Measurements from ENCODE around the gene ODF2. TPM values are rescaled to one million over a fixed set of nuclear protein-coding genes. Genes with fewer than 3 reads are reported as not detected.

The ODF2 gene
- total and polyA plus RNA-seq, 2 of the 13 experiments (the other 11 are each of a cell fraction or from before 2014, with no cell fraction given), result 9.8 to 31.3 TPM

GRCh38 chr9:128412120-128412790, 43.6 kb upstream of the ODF2 start (continued):
- TF ChIP-seq ARID4A (CRISPR knock-in tag; IDR thresholded peaks at IDR 0.05; ENCODE audit: borderline replicate concordance), result peak; percentile 19; the same call in 1 of the 2 replicates
- no peak for TF ChIP-seq ARID3A (IDR thresholded peaks at IDR 0.05; ENCODE audit: low read depth, low read length)
- TF ChIP-seq IRF1 (CRISPR knock-in tag; IDR thresholded peaks at IDR 0.05; ENCODE audit: low read depth), result no peak
- no peak for TF ChIP-seq MAFK (conservative IDR thresholded peaks at IDR 0.05 in 1 of 2, IDR thresholded peaks at IDR 0.05 in 1 of 2; ENCODE audit: low read length in 2 of 2)
- TF ChIP-seq ZSCAN31 (CRISPR knock-in tag; IDR thresholded peaks at IDR 0.05; ENCODE audit: low read depth), result no peak
- no peak for TF ChIP-seq ZNF850 (CRISPR knock-in tag; conservative IDR thresholded peaks at IDR 0.05)
- TF ChIP-seq XBP1 (CRISPR knock-in tag; IDR thresholded peaks at IDR 0.05), result no peak
- TF ChIP-seq ZSCAN12 (CRISPR knock-in tag; IDR thresholded peaks at IDR 0.05), result no peak
- no peak for TF ChIP-seq ATM (IDR thresholded peaks at IDR 0.05; ENCODE audit: borderline replicate concordance)
- TF ChIP-seq TOPORS (CRISPR knock-in tag; IDR thresholded peaks at IDR 0.05), result no peak
- TF ChIP-seq ZNF772 (CRISPR knock-in tag; IDR thresholded peaks at IDR 0.05), result no peak
- TF ChIP-seq ETV6 (CRISPR knock-in tag; conservative IDR thresholded peaks at IDR 0.05), result no peak
- TF ChIP-seq MTF2 (CRISPR knock-in tag; IDR thresholded peaks at IDR 0.05; ENCODE audit: borderline replicate concordance), result no peak
- TF ChIP-seq MED1 (CRISPR knock-in tag; IDR thresholded peaks at IDR 0.05), result no peak
- no peak for TF ChIP-seq NKX3-1 (CRISPR knock-in tag; IDR thresholded peaks at IDR 0.05)
- TF ChIP-seq SMYD3 (CRISPR knock-in tag; IDR thresholded peaks at IDR 0.05), result no peak
- TF ChIP-seq ZNF670 (CRISPR knock-in tag; IDR thresholded peaks at IDR 0.05; ENCODE audit: borderline replicate concordance), result no peak
- TF ChIP-seq FOSL1 (CRISPR knock-in tag; IDR thresholded peaks at IDR 0.05; ENCODE audit: borderline replicate concordance), result no peak
- TF ChIP-seq SALL1 (CRISPR knock-in tag; IDR thresholded peaks at IDR 0.05), result peak; percentile 20; the same call in 1 of the 2 replicates
- TF ChIP-seq ZNF710 (CRISPR knock-in tag; IDR thresholded peaks at IDR 0.05; ENCODE audit: borderline replicate concordance), result no peak

Data from HepG2 (cell line).